Activated gamma-delta T cell treated with Interleukin-2 at 50 U/mL for 16 hours (primary cell): ENCODE results near the gene ADCY3.

Source experiments
- DNase-seq: peaks from one replicate; pipeline ENCODE4 v3.0.0-alpha.2; 2020

The ADCY3 gene

DNA sequence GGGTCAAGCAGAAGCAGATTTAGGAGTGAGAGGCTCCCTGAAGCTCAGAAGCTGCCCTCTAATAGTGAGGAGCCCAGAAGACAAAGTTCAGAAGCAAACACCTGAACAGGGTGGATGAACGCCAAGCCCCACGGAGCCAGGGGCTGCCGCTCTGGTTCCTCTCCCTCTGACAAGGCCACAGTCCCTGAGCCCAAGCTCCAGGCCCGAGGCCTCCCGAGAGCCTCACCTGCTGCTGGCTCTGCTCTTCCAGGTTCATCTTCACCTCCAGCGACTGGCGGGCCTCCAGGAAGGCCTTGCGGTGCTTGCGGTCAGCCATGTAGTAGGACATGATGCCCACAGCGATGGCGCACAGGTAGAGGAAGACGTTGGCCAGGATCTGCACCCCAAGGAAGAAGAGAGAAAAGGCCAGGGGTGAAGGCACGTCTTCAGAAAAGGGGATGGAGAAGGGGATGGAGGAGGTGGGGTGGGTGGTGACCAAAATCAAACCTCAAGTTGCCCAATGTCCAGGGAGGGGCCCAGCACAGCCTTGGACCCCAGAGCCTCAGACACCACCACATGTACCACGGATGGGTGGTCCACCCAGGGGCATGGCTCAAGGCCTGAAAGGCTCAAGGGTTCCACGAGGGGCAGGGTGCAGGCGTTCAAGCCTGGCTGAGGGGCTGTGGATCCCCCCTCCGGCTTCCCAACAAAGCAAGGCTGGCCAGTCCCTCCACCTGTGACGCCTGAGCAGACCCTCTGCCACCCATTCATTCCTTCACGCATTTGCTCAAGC, 47.5 kb downstream of the ADCY3 start:
- no peak for DNase-seq

DNA sequence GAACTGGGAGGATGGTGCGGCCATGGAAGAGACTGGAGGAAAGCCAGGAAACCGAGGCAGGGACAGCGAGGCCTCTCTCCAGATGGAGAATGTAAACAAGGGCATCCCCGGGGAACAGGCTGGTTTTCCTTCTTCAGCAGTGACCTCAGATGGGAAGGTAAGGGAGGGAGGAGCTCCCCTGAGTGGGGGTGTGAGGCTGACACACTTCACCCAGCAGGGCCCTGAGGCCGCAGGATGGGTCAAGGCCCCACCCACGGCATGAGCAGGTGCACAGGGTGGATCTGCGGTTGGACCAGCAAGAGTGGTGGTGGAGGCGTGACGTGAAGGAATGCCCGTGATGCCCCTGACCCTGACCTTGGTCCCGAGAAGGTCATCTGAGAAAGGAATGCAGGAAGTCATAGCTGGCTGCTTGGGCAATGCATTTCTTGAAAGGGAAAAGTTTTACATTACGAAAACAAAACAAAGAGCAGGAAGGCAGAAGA, 48.1 kb downstream of the ADCY3 start:
- DNase-seq: no peak

DNA sequence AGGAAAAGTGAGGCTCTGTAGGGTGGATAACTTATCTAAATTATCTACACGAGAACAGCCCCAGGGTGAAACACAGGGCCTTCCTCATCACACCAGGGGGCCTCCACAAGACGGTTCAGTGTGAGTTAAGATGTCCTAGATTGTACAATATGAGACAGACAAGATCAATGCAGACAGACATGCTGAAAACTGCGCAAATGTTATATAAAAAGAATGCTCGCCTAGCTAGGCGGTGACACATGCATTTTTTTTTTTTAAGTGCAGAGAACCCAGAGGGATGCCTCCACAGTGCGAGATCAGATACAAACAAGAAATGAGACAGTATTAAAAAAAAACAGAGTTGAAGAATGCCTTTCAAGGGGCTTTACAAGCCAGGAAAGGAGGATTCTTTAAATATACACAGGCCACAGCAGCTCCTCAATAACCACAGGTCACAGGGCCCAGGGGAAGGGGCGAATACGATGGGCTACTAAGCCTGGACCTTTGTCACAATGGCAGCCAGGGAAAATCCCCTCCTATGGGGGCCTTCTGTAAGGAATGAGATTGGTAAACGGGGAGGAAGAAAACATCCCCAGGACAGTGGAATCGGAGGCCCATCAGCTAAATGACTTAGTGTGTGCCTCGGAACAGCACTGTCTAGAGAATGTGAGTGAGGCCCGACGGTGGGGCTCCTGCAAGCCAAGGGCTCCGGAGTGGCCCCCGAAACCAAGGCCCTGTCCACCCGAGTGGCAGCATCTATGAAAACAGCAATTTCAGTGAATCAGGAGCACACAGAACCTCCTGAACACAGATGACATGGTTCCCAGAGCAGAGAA, 48.9 kb downstream of the ADCY3 start:
- no peak for DNase-seq

DNA sequence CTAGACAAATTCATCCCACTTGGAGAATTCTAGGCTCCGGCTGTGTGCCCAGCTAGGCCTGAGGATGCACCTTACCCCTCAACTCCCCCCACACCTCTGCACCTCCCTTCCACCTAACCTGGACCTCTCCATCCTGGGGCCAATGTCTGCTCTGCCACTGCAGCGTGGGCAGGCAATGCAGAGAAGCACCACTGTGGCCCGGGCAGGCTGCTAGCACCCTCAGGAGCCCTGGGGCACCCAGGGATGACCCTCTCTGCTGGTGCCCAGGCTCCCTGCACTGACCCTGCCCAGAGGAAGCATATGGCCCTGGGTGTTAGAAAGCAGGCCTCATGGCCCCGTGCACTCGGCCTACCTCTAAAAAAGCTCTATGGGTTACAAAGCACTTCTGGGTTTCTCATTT, 49.6 kb downstream of the ADCY3 start:
- no peak for DNase-seq

DNA sequence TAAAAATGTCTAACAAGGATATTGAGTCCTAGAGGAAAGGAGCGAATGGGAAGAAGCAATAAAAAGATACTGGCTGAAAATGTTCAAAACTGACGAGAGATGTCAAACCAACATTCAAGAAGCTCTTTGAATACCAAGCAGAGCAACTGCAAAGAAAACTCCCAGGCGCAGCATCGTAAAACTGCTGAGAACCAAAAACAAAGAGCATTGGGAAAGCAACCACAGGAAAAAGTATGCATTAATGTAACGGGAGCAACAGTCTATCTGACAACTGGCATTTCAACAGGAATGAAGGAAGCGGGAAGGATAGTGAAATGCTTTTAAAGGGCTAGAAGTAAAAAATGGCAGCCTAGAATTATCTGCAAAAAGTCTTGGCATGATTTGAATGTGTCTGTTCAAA, 53.1 kb downstream of the ADCY3 start:
- no peak for DNase-seq

DNA sequence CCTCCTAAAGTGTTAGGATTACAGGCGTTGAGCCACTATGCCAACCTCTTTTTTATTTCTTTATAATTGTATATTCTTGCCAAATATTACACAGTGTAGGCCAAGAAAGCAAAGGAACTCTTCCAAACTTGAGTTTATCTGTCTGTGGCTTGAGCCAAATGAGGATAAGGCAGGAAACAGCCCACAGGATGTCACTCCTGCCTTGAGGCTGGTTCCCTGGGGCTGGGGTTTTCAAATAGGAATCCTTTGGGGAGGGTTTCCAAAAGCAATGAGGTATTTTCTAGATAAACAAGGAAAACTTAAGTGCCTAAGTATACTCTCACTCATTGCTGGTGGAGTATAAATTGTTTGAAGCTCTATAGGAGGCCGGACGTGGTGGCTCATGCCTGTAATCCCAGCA, 56.4 kb downstream of the ADCY3 start:
- no peak for DNase-seq

DNA sequence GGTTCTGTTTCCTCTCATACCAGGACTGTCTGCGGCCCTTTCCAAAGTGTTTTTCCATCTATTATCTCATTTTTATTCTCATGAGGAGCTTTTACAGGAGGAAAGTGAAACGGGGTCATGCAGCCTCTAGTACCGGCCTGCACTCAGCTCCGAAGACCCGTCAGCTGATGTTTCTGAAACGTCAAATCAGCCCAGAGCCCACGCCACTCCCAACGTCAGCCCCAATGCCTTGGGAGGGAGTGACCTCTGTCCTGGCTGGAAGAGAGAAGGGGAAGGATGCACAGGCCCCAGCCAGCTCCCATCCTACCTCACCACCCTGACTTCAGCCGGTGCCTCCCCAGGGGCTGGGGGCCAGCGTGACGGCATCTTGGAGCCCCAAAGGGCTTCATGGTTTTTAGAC, 58.5 kb downstream of the ADCY3 start:
- no peak for DNase-seq

DNA sequence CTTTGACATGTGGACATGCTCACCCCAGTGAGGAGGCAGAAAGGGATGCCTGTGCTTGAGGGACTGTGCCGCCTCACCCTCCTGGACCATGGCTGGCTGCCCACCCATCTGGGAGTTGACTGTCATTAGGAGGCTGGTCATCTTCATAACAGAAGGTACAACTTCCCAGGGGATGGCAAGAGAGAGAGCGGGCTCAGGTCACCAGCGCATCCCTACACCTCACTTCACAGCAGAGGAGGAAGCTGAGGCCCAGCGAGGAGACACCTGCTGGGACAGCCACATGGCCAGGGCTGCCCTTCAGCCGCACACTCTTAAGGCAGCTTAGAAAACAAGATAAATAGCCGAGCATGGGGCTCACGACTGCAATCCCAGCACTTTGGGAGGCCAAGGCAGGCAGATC, 59.4 kb downstream of the ADCY3 start:
- no peak for DNase-seq

DNA sequence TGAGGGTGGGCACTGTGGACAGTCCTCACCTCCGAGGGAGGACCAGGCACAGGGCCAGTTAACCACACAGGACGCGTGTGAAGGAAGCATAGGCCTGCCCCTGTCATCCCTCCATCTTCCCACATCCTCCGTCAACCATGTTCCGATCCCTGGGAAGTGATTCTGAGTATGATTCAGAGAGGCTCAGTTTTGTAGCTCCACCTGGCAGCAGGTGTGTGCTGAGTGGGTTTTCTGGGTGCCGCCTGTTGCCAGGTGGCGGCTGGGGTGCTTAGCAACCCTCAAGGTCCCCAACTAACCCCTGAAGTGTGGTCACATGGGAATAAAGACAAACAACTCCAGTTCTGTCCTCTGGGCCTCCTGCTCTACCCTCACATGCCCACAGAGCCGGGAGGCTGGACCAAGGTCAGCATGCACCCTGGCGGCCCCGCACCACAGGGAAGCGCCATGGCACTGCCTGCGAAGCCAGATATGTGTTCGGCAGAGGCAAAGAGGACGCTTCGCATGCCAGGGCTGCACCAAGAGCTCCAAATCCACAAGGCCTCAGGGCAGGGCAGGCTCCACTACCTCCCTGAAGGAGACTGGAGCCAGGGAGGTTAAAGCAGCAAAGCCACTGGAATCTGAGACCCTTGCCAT, 60.0 kb downstream of the ADCY3 start:
- DNase-seq: no peak

DNA sequence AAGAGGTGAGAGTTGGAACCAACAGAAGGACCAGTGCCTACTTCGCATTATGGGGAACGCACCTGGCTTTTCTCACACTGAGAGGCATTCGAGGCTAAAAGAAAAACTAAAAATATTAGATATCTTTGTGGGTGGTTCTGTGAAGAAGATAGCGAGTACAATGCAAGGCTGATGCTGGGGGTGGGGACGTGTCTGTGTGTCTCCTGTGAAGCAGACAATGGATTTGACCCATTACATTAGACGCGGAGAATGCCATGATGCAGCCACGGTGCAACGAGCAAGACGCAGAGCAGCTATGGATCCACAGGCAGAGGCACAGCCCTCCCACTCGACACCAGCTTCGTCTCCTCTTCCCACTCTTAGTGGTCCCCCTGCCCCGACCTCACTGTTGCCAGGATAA, 61.0 kb downstream of the ADCY3 start:
- no peak for DNase-seq

DNA sequence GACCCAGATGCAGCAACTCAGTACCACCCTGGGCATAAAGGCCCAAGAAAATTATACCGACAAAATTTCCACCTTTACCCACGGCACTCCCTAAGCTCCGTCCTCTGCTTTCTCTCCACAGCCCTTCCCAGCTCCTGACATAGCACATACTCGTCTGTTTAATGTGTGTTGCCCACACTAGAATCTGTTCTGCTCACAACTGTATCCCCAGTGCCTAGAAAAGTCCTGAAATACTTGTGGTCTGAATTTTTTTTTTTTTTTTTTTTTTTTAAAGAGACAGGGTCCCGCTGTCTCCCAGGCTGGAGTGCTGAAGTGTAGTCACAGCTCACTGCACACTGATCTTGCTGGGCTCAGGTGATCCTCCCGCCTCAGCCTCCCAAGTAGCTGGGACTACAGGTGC, 62.3 kb downstream of the ADCY3 start:
- DNase-seq: no peak

DNA sequence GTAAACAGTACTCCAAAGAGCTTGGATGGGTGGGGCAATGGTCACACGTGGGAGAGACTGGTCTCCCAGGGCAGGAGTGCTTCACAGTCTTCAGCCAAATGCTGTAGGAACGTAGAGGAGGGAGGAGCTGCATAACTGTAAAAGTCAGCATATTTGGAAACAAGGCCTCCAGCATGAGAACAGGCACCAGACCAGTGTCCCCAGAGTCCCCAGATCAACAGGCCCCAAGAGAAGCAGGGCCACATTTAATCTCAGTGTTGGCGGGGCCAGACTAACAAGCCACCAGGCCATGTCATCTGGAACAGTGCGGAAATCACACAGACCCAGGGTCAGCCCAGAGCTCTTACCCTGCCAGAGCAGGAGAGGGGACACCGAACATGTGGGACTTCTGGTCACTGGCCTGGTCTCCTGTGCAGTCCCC, 63.2 kb downstream of the ADCY3 start:
- DNase-seq: no peak

DNA sequence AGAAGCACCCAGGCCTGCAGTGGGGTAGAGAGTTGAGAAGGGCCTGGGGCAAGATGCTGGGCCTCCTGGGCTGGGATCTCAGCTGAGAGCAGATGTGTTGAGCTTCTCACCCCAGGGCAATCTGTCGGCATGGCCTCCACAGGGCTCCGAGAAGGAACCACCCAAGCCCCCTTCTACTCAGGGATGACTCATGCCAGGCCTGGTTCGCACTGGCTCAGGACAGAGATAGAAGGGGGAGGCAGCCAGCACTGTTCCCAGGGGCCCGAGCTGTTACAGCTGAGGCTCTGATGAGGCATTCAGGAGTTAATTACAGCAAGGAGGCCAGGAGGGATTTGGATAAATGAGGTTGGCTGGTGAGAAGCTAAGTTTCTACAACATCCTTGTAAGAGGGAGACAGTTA, 64.3 kb downstream of the ADCY3 start:
- DNase-seq: no peak

DNA sequence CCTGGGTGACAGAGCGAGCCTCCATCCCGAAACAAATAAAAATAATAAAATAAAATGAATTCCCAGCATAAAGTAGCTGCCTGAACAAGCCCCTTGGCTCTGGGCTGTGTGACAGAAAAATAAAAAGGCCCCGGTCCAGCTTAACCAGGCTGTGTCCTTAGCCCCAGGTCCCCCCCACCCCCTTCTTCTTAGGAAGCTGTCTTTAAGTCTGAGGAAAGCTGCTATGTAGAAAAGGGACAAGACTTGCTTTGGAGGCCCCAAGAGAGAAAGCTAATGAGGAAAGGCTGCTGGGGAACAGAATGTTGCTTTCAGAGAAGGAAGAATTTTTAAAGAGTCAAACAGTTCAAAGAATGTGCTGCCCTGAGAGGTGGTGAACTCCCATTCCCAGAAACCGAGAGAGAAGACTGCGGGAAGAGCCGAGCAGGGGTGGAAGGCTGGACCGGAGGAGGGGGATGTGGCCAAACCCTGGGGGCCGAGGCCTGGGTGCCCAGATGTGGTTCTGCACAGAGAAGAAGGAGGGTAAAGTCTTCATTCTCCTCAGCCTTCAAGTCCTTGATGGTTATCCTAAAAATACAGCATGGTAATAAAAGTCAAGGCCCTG, 64.9 kb downstream of the ADCY3 start:
- no peak for DNase-seq

DNA sequence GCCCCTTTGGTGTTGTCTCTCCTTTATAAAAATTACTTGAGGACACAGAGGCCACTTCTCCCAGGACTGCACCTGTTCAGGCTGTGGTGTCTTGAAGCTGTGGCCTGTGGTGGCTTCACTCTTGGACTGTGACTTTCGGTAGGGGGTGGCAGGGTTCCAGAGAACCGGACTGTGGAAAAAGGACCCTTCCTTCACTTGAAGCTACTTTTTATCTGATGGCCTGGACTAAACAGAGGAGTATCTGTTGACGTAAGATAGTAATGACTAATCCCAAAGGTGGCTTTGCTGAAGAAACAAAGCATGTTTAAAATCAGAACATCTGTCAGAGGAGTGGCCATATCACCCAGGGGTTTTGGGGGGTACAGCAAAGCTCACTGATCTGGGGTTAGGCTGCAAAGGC, 66.0 kb downstream of the ADCY3 start:
- no peak for DNase-seq

DNA sequence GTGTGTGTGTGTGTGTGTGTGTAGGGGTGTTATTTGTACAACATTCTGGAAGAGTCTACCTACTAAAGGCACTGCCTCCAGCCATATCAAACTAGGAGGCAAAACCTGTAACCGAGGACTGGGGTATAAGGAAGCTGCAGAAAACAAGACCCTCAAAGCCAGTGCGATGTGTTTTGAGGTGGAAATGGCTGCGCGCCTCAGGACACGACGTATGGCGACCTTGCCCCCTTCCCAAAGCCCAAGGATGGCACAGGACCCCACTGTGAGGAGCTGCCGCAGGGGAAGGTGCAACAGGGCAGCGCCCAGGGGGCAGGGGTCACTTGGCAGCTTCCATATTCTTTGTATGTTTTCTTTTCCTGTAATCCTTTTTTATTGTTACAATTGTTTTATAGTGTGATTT, 67.0 kb downstream of the ADCY3 start:
- DNase-seq: no peak

DNA sequence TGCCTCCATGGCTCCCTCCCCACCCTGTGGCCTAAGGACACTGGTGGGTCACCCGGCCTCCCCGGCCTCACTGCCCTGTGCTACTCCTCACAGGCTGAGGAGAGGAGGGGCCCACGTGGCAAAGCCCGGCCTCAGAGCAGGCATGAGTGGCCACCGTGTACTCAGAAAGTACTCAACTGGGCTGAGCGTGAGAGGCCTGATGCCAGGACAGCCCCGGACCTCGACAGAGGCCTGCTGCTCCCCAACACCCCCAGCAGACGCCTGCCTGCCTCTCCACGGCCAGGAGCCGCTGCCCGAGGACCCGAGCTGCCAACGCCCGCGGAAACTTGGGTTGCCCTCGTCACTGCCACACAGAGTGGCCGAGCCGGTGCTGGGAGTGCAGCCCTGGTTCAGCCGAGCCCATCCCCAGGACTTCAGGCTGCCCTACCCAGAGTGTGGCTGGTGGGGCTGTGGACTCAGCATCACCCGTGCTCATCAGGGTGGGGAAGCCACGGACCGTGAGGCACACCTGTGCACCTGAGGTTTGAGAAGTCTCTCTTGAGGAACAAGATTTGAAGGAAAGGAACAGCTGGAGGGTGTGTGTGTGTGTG, 67.5 kb downstream of the ADCY3 start:
- DNase-seq: no peak

DNA sequence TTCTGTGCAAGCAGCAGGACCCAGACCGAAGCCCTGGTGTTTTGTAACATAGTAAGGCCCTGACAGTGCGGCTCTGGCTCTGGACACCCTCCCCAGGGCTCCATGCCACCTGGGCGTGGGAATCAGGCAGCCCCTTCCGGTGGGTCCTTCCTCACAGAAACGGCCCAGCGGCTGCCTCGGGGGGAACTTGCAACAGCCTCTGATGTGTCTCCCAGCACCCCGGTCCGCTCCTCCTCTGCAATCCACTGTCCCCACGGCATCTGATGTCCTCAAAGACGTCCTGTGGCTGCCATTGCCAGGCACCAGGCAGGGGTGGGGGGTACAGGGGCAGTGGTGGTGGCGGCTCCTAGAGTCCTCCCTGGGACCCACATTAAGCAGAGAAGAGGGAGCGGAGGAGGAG, 68.0 kb downstream of the ADCY3 start:
- DNase-seq: no peak

DNA sequence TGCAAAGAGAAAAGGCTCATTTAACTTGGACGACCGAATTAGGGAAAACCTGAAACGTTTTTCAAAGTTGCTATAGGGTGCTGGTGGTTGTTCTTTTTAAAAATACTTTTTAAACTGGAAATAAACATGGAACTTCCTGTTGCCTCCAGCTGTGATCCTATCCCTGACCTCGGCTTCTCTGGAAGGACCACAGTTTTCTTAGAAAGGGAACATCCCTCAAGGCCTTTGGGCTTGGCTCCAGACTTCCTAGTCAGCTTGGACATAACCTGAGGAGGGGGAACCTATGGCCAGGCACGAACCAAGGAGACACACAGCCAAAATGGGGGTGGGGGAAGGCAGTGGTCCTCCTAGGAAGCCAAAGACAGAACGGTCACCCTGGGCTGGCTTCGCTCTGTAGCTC, 69.1 kb downstream of the ADCY3 start:
- no peak for DNase-seq

DNA sequence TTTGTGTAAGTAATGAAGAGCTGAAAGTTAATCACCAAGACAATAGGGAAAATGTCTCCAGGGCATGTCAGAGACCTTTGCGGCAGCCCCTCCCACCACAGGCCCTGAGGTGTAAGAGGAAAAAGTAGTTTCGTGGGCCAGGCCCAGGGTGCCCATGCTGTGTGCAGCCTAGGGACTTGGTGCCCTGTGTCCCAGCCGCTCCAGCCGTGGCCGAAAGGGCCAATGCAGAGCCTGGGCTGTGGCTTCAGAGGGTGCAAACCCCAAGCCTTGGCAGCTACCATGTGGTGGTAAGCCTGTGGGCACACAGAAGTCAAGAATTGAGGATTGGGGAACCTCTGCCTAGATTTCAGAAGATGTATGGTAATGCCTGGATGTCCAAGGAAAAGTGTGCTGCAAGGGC, 74.3 kb downstream of the ADCY3 start:
- DNase-seq: no peak

DNA sequence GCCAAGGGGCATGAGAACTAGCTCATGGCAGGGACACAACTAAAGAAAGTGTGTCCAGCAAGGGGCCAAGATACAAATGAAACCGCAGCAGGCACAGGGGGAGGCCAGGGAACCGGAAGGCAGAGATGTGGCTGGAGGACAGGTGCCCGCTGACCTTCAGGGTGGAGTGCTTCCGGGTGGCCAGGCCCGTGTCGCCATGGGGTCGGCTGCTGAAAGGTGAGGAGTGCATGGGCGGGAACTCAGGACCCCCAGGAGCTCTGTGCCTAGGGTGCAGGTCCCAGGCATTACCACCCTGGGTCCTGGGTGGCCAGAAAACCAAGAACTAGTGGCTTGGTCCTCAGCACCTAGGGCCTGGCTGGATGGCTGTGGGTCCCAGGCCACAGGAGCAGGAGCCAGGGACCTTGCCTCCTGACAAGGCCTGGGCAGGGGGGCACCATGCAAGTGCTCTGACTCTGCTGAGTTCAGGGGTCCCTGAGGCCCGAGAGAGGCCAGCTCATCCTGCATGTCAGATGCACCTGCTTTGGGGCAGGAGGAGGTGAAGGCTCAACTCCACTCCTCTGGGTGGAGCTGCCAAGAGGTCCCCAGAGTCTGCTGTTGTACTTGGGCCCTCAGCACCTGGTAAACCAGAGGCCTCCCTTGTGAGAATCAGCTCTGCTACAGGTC, 75.9 kb downstream of the ADCY3 start:
- no peak for DNase-seq

DNA sequence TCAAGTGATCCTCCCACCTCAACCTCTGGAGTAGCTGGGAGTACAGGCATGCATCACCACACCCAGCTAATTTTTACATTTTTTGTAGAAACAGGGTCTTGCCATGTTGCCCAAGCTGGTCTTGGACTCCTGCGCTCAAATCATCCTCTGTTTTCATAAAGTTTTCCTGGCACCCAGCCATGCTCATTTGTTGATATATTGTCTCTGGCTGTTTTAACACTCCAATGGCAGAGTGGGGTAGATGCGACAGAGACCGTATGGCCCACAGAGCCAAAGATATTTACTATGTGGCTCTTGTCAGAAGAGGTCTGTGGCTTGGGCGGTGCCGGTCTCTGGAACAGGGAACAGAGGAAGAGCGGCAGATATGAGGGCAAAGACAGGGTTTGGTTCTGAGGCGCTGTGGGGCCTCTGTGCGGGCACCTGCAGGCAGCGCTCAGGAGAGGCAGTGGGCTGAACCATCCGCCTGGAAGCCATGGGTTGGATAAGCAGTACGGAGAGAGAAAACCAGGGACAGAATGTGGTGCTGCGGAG, 76.6 kb downstream of the ADCY3 start:
- no peak for DNase-seq
